ENCODE results near the gene ZC3H10. TPM values are rescaled to one million over a fixed set of nuclear protein-coding genes. Genes with fewer than 3 reads are reported as not detected.

The ZC3H10 gene
- total RNA-seq, 1 experiment from 2014 or later, result 3.5 TPM

DNA sequence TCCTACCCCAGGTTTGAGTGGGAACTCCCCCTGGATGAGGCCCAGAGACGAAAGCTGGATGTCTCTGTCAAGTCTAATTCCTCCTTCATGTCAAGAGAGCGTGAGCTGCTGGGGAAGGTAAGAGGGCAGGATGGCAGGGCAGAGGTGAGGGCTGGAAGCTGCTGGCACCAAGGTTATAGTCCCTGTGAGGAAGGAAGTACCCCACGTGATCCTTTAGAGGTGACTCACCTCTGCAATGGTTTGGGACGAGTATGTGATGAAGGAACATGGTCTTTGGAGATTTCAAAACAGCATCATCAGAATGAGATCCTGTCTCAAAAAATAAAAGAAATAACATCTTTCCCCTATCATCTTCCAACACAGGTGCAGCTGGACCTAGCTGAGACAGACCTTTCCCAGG is 25.2 kb downstream of the ZC3H10 start:
- H3K9me3 ChIP-seq, result no peaks in the 10 kb centered on the region; the same call in 1 of the 2 replicates
- BruUV-seq (replicated peaks), result no TSS peak
- no peaks in the 10 kb centered on the region; the same call in 1 of the 2 replicates for H3K4me1 ChIP-seq
- H3K27me3 ChIP-seq (replicated peaks; ENCODE audit: control insufficient read depth, insufficient read depth, low read length), result no peaks in the 10 kb centered on the region
- intact Hi-C loops (cut with micrococcal nuclease; ENCODE audit: unreplicated experiment), result no loop called here
- H3K9me3 Mint-ChIP-seq (ENCODE audit: unreplicated experiment), result no peaks in the 10 kb centered on the region
- H3K36me3 Mint-ChIP-seq (ENCODE audit: insufficient read depth, unreplicated experiment), result peaks cover 54% of the 10 kb centered on the region
- H3K27ac Mint-ChIP-seq (ENCODE audit: unreplicated experiment), result no peak overlapping the region
- ChIA-PET POLR2A (interaction anchor here (0.5 kb wide), 1 partner anchor 76 kb away, joined by 8 read pairs; no protein-coding TSS in a partner anchor), CTCF (no interaction called here)
- H3K4me3 Mint-ChIP-seq (ENCODE audit: unreplicated experiment), result no peak overlapping the region
- TF ChIP-seq, protein P1, sequence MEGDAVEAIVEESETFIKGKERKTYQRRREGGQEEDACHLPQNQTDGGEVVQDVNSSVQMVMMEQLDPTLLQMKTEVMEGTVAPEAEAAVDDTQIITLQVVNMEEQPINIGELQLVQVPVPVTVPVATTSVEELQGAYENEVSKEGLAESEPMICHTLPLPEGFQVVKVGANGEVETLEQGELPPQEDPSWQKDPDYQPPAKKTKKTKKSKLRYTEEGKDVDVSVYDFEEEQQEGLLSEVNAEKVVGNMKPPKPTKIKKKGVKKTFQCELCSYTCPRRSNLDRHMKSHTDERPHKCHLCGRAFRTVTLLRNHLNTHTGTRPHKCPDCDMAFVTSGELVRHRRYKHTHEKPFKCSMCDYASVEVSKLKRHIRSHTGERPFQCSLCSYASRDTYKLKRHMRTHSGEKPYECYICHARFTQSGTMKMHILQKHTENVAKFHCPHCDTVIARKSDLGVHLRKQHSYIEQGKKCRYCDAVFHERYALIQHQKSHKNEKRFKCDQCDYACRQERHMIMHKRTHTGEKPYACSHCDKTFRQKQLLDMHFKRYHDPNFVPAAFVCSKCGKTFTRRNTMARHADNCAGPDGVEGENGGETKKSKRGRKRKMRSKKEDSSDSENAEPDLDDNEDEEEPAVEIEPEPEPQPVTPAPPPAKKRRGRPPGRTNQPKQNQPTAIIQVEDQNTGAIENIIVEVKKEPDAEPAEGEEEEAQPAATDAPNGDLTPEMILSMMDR (IDR thresholded peaks at IDR 0.05; ENCODE audit: insufficient read depth in 1 of 2, low read depth in 1 of 2, low read length in 1 of 2, severe bottlenecking in 1 of 2, unreplicated experiment in 1 of 2), result no peak
- DNase-seq, result no peak
- no peaks in the 10 kb centered on the region for H3K36me3 ChIP-seq (ENCODE audit: control insufficient read depth, insufficient read depth, low read length)
- H3K4me1 Mint-ChIP-seq (ENCODE audit: low read depth, unreplicated experiment), result no peaks in the 10 kb centered on the region
- no peak overlapping the region for H3K4me3 ChIP-seq (ENCODE audit: low read depth, low read length)
- no peaks in the 10 kb centered on the region for H3K27me3 Mint-ChIP-seq (ENCODE audit: insufficient read depth, unreplicated experiment)

DNA sequence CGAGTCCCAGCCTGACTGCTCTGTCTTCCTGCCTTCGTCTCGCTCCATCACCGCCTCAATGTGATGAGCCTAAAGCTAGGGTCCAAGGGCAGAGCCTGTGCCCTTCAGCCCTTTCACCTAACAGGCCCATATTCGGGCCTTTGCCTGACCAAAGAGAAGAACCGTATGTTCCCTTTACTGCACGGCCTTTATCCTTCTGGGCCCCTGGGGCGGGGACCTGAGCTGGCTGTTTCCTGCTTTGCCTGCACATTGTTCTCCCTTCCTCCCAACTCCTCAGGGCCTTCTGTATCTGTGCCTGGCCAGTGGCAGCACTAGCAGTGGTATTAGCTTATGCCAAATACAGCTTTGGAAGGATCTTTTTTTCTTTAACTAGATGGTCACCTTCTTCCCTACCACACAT is 25.8 kb downstream of the ZC3H10 start:
- POLR2A ChIA-PET, result interaction anchor here (1.0 kb wide), 1 partner anchor 16 kb away, joined by 3 read pairs; no protein-coding TSS in a partner anchor
- no peak overlapping the region for H3K27ac Mint-ChIP-seq (ENCODE audit: unreplicated experiment)
- intact Hi-C loops (cut with micrococcal nuclease; ENCODE audit: unreplicated experiment), result no loop called here

DNA sequence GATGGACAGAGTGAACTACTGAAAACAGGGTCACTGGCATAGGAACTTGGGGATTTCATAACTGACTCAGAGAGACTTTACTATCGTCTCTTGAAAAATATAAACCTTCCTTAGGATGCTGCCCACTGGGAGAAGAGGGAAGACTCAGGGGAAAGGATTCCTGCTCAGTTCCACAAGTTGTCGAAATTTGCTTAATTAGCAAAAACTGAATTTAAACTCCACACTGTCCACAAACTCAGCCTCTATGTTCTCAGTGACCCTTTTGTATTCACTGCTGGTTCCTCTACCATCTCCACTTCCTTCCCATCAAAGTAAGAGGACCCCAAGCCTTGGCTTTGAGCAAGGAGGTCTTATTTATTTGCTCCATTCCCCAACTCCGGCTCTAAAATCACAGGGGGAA is 27.2 kb downstream of the ZC3H10 start:
- TF ChIP-seq, protein P1 (IDR thresholded peaks at IDR 0.05; ENCODE audit: insufficient read depth in 1 of 2, low read depth in 1 of 2, low read length in 1 of 2, severe bottlenecking in 1 of 2, unreplicated experiment in 1 of 2), result no peak
- Histone ChIP-seq H3K4me3 (ENCODE audit: low read depth, low read length) (no peak overlapping the region), H3K9me3 (no peaks in the 10 kb centered on the region; the same call in 1 of the 2 replicates), H3K27me3 (replicated peaks; ENCODE audit: control insufficient read depth, insufficient read depth, low read length) (no peaks in the 10 kb centered on the region), H3K36me3 (ENCODE audit: control insufficient read depth, insufficient read depth, low read length) (peaks cover 1% of the 10 kb centered on the region; the same call in 1 of the 2 replicates), H3K4me1 (no peaks in the 10 kb centered on the region; the same call in 1 of the 2 replicates)
- Mint-ChIP-seq H3K27me3 (ENCODE audit: insufficient read depth, unreplicated experiment) (no peaks in the 10 kb centered on the region), H3K4me1 (ENCODE audit: low read depth, unreplicated experiment) (no peaks in the 10 kb centered on the region), H3K9me3 (ENCODE audit: unreplicated experiment) (no peaks in the 10 kb centered on the region), H3K27ac (ENCODE audit: unreplicated experiment) (no peak overlapping the region), H3K4me3 (ENCODE audit: unreplicated experiment) (no peak overlapping the region), H3K36me3 (ENCODE audit: insufficient read depth, unreplicated experiment) (peaks cover 34% of the 10 kb centered on the region)
- ChIA-PET POLR2A (no interaction called here), CTCF (interaction anchor here (1.1 kb wide), 1 partner anchor 27 kb away, joined by 3 read pairs; the partner anchor contains the start of gene ZC3H10)
- intact Hi-C loops (cut with micrococcal nuclease; ENCODE audit: unreplicated experiment), result no loop called here
- BruUV-seq (replicated peaks), result no TSS peak
- no peak for DNase-seq

More for the DNA sequence above, 25.8 kb downstream of the ZC3H10 start:
- peaks cover 1% of the 10 kb centered on the region; the same call in 1 of the 2 replicates for H3K36me3 ChIP-seq (ENCODE audit: control insufficient read depth, insufficient read depth, low read length)
- no peak for DNase-seq
- TF ChIP-seq, protein P1 (IDR thresholded peaks at IDR 0.05; ENCODE audit: insufficient read depth in 1 of 2, low read depth in 1 of 2, low read length in 1 of 2, severe bottlenecking in 1 of 2, unreplicated experiment in 1 of 2), result no peak
- peaks cover 47% of the 10 kb centered on the region for H3K36me3 Mint-ChIP-seq (ENCODE audit: insufficient read depth, unreplicated experiment)
- H3K4me3 Mint-ChIP-seq (ENCODE audit: unreplicated experiment), result no peak overlapping the region
- H3K9me3 ChIP-seq, result no peaks in the 10 kb centered on the region; the same call in 1 of the 2 replicates
- no peaks in the 10 kb centered on the region; the same call in 1 of the 2 replicates for H3K4me1 ChIP-seq
- no peaks in the 10 kb centered on the region for H3K27me3 ChIP-seq (replicated peaks; ENCODE audit: control insufficient read depth, insufficient read depth, low read length)
- CTCF ChIA-PET, result no interaction called here
- H3K4me1 Mint-ChIP-seq (ENCODE audit: low read depth, unreplicated experiment), result no peaks in the 10 kb centered on the region
- no peaks in the 10 kb centered on the region for H3K9me3 Mint-ChIP-seq (ENCODE audit: unreplicated experiment)
- no peak overlapping the region for H3K4me3 ChIP-seq (ENCODE audit: low read depth, low read length)
- no peaks in the 10 kb centered on the region for H3K27me3 Mint-ChIP-seq (ENCODE audit: insufficient read depth, unreplicated experiment)
- BruUV-seq (replicated peaks), result no TSS peak
